HG02852 (cell line): ENCODE data around the gene PSKH1.
"Not testable (repeated sequence)": the region's sequence is repeated elsewhere in the genome, so short reads cannot be mapped to it uniquely, and the experiment has no call there.

Source experiments
- ATAC-seq: cut with Tn5 transposase; IDR thresholded peaks from one replicate; pipeline ENCODE4 v1.9.1; 2021; ENCODE audit warnings: mild to moderate bottlenecking, moderate library complexity; ENCODE audit not compliant: unreplicated experiment

PSKH1 gene

GRCh38 chr16:67892899-67893742 lies at the start of gene PSKH1:
Gene PSKH1 (plus strand): TSS chr16:67893254. CDS start chr16:67908750, 15,496 bp downstream.
- ATAC-seq, result peak; percentile 87

GRCh38 chr16:67843343-67843765 lies 49.7 kb upstream of the PSKH1 start:
- no peak for ATAC-seq

GRCh38 chr16:67844497-67844896 lies 48.6 kb upstream of the PSKH1 start:
- no peak for ATAC-seq

- ATAC-seq, result no peak
Observed at GRCh38 chr16:67845291-67846062, 47.6 kb upstream of the PSKH1 start.

- ATAC-seq, result no peak
Observed at GRCh38 chr16:67846063-67846319, 47.1 kb upstream of the PSKH1 start.

GRCh38 chr16:67846320-67847063 lies 46.6 kb upstream of the PSKH1 start, which contains the start of gene NUTF2:
Gene NUTF2 (plus strand): TSS chr16:67846933. CDS start chr16:67865131, 18,198 bp downstream.
- ATAC-seq, result peak; percentile 53

- peak; percentile 46 for ATAC-seq
Observed at GRCh38 chr16:67847064-67847861, 45.8 kb upstream of the PSKH1 start, which contains the start of gene CENPT. Gene CENPT (minus strand): TSS chr16:67847693. CDS start chr16:67833859, 13,834 bp downstream.

GRCh38 chr16:67848118-67848517 lies 44.9 kb upstream of the PSKH1 start:
- ATAC-seq, result no peak

GRCh38 chr16:67853670-67854069 lies 39.4 kb upstream of the PSKH1 start:
- ATAC-seq, result no peak

GRCh38 chr16:67855789-67856188 lies 37.3 kb upstream of the PSKH1 start:
- ATAC-seq, result no peak

- no peak for ATAC-seq
Observed at GRCh38 chr16:67856927-67857546, 36.0 kb upstream of the PSKH1 start.

GRCh38 chr16:67857547-67858233 lies 35.4 kb upstream of the PSKH1 start:
- ATAC-seq, result no peak

GRCh38 chr16:67858500-67858899 lies 34.6 kb upstream of the PSKH1 start:
- no peak for ATAC-seq

GRCh38 chr16:67860589-67861398 lies 32.3 kb upstream of the PSKH1 start:
- ATAC-seq, result no peak

- ATAC-seq, result no peak
Observed at GRCh38 chr16:67861877-67862276, 31.2 kb upstream of the PSKH1 start.

GRCh38 chr16:67862623-67863583 lies 30.2 kb upstream of the PSKH1 start:
- no peak for ATAC-seq

GRCh38 chr16:67864044-67864443 lies 29.0 kb upstream of the PSKH1 start:
- not testable (repeated sequence) for ATAC-seq
